ENCODE data around the gene LMO1. TPM values are rescaled to one million over a fixed set of nuclear protein-coding genes. Genes with fewer than 3 reads are reported as not detected.

The LMO1 gene
- polyA plus RNA-seq, 1 donor = 1.9 TPM

DNA sequence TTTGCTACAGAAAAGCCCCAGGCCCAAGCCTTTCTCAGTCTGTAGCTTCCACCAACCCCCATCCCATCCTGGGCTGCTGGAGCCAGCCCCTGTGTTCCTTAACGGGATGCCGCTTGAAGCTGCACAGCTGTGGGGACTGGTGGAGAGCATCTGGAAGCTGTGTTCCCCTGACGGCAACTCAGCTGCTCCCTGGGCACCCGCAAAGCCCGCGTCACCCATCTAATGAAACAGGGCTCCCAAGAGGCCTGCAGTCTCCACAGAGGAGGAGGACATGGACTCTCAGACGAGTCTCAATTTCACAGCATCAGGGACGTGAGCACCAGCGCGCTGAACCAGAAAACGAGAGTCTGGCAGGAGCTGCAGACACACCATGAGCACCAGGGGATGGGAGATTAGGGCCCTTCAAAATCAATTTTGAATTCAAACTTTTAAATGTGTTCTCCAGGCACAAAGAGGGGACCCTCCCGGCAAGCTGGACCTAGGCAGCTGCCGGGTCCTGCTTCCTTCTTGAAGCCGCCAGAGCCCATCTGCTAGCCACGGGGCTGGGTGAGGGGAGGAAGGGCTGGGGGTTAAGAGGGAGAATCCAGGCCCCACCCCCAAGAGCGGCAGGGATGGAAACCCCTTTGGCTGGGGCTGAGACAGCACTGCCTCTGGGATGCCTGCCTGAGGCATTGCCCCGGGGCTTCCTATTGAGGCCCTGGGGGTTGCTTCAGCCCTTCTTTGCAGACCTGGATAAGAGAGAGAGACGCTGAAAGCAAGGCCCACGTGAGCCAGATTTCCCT is 21.0 kb downstream of the LMO1 start:
- DNase-seq = no peak

DNA sequence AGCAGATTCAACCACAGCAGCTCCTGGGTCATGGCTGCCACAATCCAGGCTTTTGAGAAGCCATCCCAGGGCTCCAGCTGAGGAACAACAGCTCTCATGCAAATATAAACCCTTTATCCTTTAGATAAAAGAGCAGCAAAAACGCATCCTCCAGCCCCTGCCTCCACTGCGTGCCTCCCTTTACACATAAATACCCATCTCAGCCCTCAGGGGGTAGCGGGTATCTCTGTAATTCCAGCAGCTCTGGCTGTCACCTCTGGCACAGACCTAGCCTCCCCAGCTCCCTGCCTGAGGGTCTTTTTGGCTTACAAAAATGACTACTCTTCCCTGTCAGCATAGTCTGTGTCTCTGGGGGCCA is 21.6 kb downstream of the LMO1 start:
- no peak for DNase-seq

DNA sequence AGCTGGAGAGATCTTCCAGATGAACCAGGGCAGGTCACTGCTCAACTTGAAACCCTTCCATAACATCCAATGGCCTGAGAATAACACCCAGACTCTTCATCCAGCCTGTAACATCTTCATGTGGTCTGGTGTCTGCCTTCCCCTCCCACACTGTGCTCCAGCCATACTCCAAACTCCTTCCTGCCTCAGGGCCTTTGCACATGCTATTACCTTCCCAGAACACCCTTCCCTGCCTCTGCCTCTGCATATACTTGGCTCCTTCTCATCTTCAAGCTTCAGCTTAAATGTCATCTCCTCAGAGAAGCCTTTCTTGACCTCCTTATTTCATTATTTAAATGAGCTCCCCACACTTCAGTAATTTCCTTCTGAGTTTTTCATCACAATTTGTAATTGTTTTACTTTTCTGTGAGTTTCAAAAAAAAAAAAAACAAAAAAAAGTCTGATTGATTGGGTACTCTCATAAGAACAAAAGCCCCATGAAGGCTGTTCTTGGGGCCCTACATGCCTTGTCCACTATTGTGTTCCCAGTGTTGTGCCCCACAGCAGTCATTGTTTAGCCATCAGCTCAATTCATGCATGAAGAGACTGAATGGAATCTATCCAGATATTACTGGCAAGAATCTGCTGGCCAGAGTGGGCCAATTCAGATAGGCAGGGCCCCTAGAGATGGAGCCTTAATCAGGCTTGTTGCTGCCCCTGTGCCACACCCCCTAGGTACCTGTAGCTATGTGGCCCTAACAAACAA is 22.1 kb downstream of the LMO1 start:
- DNase-seq = no peak

DNA sequence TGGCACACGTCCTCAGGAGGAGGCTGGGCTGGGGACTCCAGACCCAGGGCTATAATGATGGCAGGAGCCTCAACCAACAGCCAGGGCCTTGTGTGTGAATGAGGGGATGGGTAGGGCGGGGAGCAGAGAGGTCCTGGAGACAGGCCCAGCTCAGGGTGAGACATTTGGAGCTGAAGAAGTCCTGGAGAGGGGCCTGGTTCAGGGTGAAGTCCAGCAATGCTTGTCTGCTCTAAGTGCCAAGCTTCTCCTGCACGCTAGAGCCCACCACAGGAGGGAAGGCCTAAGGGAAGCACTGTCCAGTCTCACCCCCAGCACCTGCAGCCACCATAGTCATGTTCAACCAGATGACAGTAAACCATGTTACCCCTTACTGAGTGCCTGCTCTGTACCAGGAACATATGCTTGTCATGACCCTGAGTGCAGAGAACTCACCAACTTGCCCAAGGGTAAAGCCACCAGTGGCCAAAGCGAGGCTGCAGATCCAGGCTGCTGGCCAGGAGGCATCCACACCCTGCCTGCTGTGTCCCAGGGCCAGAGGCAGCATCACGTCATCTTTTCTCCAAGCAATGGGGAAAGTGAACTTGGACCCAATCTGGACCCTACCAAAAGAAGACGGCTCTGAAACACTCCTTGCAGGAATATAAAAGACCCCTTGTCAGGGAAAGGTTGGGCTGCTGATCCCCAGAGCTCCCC is 24.0 kb downstream of the LMO1 start:
- DNase-seq = no peak

DNA sequence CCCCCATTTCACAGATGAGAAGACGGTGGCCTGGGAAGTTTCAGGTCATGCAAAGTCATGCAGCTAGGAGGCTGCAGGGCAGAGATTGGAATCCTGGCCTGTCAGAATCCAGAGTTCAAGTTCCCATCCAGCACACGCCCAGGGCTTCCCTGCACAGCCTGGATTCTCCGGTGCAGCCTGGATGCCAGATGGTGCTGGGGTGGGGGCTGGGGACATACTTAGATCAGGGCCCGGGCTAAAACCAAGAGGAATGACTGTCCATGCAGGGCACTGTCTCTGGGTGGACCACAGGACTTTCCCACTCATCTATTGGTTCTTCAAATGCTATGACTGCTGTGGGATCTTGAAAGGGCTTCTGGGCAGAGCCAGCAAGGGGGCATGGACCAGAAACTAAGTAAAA is 24.6 kb downstream of the LMO1 start:
- DNase-seq = no peak

DNA sequence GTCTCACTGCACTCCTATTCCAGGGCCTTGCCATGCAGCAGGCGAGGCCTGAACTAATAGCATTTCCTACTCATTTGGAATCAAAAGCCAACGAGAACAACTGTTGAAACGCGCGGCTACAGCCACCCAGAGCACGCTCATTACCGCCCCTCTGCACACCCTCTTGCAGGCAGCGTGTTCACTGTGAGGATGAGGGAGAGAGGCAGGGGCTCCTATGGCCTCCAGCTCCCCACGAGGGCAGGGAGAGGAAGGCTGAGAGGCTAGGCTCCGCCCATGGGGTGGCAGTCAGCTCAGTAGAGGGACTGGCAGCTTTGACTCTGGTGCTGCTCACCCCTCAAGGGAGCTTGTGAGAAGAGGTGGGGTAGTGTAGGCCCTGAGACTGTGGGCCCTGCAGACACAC is 26.2 kb downstream of the LMO1 start:
- no peak for DNase-seq

DNA sequence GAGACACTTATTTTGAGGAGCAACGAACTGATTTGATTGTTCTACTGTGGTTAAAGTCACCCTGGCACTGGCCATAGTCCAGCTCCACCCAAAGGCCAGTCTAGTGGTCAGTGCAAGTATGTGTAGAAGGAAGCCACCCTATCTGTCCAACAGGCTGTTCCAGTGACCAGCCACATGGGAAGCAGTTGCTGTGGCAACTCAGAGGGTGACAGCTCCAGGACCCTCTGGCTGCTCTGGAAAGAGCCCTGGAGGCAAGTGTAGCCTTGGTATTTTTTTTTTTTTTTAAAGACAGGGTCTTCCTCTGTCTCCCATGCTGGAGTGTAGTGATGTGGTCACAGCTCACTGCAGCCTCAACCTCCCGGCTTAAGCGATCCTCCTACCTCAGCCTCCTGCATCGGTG is 27.8 kb downstream of the LMO1 start:
- no peak for DNase-seq

DNA sequence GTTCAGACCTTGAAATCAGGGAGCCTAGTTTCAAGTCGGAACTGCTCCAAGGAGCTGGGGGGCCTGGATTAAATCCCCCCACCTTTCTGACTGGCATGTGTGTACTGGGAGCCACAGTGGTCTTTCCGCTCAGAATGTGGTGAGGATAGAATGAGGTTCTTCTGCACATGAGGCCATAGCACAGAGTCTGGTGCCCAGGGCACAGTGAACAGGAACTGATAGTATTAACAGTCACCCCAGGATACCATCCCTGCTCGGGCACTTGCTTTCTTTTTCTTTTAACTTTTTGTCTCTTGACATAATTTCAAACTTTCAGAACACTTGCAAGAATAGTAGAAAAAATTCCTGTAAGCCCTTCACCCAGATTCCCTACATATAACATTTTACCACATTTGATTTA is 28.8 kb downstream of the LMO1 start:
- DNase-seq = no peak

DNA sequence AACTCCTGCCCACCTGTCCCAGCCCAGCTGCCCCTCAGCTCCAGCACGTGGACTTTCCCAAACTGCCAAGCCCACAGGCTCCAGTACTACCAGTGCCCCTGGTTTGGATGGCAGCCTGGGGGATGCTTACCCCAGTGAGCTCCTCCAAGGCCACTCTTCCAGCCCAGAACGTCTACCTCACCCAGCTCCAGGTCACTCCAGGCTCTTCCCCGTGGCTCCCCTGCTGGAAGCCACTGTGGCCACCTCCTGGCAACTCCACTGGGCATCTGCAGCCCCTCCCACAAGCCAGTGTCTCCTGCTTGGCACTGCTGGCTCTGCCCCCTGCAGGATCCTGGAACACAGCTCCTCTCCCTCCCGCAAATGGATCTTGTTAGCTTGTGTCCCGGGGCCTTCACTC is 29.3 kb downstream of the LMO1 start:
- no peak for DNase-seq

DNA sequence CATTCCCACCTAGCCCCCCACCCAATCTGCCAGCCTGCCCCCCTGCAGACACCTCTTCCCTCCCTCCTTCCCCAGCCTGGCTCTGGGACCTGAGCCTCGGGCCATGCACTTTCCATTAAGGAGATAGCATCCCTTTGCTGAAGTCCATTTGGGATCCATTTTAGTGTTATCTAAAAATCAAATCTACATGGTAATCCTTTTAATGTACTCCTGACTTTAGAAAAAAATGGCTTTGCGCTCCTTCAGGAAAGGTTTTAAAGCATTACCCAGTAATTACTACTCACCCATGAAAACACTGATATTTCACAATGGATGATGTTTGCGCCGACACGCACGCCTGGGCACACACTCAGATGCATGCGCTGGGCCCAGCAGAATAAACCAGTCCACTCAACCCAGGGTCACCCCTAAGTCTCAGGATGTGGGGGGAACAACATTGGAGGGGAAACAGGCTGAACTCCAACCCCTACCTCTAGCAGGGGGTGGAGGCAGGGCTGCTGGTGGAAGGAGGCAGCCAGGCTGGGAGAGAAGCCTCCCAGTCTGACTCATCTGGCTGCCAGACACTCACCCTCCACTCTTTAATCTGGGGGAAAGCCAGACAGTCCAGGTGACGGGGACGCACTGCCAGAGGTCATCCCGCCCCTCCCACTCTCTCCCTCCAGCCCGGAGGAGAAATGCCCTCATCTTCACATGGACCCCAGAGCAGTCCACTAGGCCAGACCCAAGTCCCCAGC is 29.8 kb downstream of the LMO1 start:
- DNase-seq = no peak

DNA sequence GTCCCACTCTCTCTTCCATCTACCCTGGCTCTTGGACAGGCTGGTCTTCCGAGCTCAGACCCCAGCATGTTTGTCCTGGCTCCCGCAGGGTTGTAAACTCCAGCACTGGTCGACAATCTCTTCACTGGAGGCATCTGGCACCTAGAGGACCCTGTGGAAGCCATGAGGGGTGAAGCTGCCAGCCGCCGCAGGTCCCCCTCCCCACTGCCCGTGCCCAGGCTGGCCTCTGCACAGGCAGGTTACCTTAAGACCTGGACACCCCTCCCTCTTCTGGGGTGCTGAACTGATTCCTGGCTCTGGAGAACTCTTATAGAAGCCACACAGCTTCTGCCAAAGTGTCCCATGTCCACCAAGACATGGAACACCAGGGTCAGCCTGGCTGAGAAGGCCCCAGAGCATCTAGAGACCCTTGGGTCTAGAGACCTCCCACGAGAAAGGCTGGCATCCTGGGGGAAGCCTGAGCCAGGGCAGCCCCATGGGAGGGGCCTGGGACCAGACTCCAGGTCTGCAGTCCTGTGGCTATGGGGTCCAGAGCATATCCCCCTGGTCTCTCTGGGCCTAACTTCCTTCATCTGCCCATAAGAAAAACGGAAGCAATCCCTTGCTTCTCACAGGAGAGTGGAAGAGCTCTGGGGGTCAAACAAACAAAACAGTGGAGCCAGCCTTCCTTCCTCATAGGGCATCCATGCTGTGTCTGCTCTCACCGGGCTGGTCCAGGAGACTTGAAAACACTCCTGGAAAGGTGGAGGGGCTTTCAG is 30.6 kb downstream of the LMO1 start:
- DNase-seq = no peak

DNA sequence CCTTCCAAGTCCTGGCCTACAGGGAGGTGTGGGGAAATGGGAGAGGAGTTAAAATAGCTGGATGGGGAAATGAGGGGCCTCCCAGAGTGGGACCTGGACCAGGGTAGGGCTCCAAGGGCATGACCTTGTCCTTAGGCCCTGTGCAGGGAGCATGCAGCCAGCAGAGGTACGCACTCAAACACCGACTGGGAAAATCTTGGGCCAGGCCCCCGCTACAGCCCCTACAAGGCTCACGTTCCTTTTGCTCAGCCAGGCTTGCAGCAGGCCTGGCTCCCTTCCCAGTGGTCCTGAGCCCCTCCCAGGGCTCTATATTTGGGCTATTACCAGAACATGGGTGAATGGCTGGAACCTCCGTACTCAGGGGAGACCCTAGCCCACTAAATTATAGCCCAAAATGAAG is 31.3 kb downstream of the LMO1 start:
- no peak for DNase-seq

DNA sequence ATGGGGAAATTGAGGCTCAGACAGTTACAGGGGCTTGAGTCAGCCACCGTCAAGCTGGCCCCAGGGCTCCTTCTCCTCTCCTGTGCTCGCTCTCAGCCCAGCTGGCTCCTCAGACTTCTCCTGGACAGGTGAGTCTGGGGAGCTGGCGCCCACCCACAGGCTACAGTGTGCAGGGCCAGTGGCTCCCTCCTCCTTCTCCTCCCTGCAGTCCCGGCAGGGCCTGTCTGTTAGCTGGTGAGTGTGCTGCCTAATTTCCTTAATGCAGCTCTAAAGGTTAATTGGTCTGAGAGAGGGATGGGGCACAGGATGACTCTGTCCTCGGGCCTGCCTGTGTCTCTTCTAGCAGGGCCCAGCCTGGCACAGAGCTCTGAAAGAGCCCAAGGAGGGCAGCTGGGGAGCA is 31.7 kb downstream of the LMO1 start:
- DNase-seq = no peak

DNA sequence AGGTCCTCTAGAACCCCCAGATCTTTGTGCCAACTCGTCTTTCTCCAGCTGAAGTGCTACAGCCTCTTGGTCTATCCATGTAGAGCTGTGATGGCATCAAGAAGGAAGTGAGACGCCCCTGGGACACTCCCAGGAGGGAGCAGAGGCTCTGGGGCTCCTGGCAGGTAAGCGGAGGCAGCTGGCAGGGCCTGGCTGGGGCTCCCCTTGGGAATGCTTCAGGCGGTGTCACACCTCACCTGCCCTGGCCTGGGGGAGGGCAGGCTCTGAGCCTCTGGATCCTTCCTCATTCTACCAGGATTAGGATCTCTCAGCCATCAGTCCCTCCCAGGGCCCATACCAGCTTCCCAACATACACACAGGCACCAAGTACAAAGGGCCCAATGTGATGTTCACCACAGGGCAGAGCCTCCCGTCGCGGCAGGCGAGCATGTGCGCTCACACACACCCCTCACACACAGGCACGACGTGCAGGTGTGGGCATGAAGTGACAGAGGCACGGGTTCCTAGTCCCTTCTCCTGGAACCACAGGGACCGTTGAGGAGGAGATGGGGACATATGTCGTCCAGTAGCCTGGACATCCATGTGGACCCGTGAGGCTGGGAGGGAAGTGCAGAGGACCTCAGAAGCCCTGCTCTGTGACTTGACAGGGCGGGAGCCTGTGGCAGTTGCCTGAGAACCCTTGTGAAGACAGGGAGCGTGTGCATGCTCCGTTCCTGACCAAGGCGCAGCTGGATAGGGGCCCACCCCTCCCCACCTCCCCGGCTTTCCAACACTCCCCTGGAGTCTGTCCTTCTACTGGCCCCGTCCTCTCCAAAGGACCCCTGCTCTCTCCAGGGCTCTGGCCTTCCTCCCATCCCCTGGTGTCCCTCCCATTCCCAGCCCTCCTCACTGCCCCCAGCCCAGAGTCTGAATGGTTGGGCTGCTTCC is 32.5 kb downstream of the LMO1 start:
- no peak for DNase-seq

DNA sequence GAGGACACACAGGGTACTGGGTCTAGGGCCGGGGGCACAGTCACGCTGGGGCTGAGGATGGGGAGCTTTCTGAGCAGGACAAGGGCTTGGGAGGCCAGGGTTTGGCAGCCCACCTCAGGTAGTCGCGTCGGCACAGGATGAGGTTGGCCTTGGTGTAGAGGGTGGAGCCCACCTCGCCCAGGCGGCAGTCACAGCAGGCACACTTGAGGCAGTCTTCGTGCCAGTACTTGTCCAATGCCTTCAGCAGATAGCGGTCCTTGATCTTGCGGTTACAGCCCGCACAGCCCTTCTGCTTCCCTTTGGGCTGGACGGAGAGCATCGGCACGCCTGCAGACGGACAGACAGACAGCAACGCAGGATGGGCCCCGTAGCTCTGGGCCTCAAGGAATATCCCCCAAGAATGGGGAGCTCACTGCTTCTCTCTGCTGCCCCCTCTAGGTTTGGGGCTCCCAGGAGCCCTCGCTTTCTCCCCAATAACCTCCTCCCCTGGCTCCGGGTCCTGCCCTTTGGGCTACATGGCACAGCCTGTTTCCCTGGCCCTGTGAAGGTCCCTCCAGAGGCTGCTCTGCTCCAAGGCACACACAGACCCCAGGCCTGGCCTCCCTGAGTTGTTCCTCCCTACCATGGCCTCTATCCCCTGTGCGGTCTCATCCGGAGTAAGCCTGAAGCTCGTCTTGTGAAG is 33.4 kb downstream of the LMO1 start:
- no peak for DNase-seq

DNA sequence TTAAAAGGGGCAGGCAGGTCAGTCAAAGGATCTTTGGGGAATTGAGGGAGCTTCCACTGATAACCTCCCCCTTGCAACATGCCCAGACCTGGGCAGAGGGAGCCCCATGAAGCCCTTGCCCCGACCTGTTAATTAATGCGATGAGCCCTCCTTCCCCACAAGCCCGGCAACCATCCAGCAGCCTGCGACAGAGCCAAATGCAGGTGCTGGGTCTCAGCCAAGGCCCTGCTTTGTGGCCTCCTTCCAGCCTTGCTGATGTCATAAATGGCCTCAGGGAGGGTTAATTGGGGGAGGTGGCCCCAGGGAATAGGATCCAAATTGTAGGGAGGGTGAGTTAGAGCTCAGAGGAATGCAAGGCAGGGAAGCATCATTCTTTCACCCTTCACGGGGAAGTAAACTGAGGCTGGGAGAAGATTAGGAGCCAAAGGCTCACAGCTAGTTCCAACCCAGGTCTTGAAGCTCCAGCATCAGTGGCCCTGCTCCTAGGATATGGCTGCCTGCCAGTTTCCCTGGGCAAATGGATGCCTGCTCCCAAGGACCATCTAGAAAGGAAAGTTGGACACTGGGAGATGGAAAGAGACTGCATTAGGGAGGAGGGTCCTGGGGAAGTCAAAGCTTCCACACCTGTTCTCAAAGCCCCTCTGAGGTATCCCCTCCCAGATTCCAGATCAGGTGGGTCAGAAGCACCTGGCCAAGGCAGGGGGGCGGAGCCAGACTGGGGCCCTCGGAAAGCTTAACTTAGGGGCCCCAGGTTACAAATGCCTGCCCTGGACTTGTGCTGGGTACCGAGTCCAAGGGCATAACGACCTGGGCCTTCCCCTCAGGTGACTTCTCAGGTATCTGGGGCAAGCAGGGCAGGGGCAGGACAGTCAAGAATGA is 34.1 kb downstream of the LMO1 start:
- no peak for DNase-seq

DNA sequence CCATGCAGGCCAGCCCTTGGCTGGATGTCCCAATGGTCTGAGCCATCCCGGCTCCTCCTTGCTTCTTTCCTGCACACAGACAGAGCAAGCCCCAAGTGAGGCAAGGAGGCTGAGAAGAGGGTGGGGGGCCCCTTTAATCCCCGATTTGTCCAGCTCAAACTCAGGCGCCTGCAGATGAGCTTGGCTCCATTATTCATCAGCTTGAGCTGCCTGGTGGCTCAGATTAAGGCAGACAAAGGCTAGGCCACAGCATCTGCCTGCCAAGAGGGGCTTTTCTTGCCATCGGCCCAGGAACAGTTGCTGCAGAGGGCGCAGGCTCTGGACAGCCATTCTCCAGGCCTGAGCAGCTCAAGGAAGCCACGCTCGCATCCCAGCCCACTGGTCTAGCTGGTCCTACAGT is 35.4 kb downstream of the LMO1 start:
- no peak for DNase-seq

DNA sequence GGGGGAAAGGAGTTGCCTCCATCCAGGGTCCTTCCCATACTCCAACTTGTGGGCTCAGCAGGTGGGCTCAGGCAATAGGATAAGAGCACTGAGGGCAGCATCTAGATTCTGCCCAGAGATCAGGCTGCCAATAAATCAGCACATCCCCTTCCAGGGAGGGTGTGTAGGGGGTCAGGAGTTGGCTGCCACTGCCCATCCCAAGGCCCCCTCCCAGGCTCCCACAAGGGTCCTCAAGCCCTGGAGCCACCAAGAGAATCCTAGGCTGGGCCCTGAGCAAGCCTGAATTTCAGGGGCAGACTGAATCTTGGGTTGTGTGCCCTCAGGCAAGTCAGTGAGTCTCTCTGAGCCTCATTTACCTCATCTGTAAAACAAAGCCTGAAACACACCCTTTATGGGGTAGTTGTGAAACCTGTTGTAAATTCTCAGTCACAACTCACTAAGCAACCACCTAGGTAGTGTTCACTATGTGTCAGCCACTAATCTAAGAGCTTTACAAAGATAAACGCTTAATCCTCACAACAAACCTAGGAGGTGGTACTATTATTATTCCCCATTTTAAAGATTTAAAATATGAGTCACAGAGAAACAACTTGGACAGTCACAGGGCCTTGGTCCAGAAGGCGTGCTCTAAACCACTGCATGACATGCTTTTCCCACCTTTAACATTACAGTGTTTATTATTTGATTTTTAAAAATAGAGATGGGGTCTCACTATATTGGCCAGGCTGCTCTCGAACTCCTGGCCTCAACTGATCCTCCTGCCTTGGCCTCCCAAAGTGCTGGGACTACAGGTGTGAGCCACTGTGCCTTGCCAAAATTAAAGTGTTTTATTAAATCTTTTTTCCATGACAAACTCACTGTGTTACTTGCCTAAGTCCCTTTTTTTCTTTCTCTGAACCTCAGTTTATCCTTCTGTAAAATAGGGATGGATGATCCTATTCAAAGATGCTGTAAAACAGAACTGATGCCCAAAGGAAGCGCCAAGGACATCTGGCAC is 36.2 kb downstream of the LMO1 start:
- no peak for DNase-seq

All from hindlimb muscle (tissue), 1 donor.